ENCODE measurements around the gene LPP.
"Not testable (repeated sequence)": the region's sequence is repeated elsewhere in the genome, so short reads cannot be mapped to it uniquely, and the experiment has no call there.

The LPP gene

DNA sequence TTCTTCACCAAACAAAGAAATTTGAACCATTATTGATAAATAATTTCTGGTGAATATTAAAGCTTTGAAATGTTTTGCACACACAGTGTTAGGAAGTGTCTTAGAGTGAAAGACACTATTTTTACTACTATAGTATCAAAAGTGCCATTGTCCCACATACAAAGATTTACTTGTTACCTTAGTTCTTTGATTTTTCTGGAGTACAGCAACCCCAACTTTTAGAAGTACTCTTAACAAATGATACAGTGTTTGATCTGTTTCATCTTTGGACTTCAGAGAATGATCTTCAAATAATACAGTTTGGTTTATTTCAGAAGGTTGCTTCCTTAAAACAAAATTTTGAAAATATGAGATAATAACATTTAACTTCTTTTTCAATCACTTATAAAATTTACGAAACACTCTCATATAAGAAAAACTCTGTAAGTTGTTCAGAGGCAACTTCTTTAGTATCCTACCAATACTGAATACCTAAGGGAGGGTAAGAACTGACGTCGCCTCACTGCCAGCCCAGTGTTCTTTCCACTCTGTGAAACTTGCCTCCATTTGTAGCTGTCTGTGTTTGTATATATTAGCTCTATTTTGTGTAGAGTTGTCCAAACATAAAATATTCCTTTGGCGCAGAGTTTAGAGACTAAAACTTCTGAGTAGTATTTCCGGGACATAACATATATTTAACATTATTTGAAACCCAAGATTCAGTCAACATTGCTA, 464.2 kb downstream of the LPP start:
- no peak for DNase-seq

DNA sequence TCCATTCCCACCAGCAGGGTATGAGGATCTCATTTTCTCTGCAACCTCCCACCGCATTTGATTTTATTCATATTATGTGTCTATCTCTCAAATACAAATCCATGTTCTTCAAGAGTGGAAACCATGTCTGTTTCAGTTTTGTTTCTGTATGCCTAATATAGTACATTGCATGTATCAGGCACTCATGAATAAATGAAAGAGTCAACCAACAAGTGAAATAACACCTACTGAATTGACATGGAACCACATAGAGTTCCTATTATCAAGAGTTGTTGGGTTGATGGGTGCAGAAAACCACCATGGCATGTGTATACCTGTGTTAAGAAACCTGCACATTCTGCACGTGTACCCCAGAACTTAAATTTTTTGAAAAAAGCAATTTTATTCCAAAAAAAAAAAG, 466.8 kb downstream of the LPP start:
- DNase-seq: no peak

DNA sequence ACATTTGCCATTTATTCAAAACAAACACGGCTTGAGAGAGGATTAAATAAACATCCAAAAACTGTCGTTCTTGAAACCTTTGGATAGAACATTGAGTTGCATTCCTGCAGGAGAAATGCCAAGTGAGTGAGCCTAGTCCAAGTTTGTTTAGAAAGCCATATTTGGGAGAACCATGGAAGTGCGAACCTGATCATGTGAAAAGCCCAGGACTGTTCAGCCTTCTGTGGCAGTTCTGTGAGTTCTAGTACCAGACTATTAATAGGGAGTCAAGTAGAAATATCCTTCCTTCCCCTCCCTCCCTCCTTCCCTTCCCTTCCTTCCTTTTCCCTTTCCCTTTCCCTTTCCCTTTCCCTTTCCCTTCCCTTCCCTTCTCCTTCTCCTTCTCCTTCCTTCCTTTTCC, 470.4 kb downstream of the LPP start:
- DNase-seq: no peak

DNA sequence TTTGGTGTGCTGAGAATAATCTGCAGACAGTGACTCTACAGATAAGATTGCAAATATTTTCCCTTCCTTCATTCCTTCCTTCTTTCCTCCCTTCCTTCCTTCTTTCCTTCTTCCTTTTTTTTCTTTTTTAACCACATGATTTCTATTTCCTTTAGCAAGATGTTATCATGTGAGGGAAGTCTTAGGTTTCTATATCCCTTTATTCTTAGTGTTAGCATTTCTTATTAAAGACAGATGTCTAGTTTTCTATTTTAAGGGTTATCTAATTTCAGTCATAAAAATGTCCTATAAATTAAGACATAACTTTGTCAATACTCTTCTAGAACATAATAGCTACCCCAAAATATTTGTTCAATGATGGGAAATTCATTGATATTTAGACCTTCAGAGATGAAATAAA, 470.9 kb downstream of the LPP start:
- DNase-seq: no peak

DNA sequence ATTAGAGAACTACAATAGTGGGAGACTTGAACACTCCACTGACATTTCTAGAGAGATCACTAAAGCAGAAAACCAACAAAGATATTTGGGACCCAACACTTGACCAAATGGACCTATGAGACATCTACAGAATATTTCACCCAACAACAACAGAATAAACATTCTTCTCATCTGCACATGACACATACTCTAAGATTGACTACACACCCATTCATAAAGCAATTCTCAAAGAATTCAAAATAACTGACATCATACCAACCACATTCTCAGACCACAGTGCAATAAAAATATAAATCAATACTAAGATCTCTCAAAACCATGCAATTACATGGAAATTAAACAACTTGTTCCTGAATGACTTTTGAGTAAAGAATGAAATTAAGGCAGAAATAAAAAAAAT, 473.7 kb downstream of the LPP start:
- no peak for DNase-seq

DNA sequence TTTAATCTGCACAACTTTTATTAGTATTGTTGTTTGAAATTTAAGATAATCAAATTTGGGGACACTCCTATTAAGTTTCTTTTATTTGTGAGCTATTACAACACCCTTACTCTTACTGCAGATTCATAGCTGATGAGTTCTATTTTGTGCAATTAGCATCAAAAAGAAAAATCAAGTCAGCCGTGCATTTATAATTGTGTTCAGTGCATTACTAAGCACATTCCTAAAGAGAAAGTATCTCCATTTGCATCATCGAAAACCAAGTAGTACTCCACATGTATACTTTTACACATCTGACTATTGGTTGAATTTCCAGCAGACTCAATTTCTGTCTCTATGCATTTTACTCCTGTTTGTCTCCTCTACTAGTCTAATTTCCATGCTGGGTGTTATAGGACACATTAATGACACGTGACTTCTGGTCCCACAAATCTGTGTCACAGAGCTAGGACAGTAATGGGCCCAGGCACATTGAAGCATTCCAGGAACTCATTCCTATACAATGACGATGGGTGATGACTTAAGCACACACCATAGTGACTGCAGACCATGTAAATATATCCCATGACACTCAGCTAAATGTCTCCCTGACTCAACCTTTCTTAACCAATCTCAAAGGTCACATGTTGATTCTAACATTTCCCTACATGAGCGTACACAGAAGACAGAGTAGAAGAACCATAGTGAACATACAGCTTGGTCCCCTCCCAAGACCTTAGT, 477.5 kb downstream of the LPP start:
- DNase-seq: no peak

DNA sequence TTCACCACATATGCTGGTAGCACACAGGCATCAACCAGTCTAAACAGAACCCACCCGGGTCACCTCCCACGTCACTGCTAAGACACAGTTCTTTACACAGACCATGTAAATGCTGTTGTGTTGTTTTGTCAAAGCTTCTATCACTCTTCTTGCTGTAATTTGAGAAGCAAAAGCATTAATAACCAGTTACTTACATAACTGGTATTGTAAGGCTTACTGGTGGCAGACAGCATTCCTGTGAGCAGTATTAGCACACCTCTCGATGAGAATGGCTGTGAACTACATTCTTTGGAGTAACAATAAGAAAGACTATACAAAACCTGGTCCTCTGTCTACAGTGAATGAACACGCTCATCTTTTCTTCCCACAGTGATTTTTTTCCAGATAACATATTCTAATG, 479.2 kb downstream of the LPP start:
- no peak for DNase-seq

DNA sequence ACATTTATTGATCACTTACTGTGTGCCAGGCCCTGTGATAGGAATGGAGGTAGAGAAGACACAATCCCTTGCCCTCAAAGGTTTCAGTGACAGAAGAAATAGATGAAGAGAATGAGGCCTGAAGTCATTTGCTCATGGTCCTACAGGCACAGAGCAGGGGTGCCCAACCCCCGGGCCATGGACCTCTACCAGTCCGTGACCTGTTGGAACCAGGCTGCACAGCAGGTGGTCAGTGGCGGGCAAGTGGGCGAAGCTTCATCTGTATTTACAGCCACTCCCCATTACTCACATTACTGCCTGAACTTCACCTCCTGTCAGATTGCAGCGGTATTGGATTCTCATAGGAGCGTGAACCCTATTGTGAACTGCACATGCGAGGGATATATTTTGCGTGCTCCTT, 480.3 kb downstream of the LPP start:
- no peak for DNase-seq

DNA sequence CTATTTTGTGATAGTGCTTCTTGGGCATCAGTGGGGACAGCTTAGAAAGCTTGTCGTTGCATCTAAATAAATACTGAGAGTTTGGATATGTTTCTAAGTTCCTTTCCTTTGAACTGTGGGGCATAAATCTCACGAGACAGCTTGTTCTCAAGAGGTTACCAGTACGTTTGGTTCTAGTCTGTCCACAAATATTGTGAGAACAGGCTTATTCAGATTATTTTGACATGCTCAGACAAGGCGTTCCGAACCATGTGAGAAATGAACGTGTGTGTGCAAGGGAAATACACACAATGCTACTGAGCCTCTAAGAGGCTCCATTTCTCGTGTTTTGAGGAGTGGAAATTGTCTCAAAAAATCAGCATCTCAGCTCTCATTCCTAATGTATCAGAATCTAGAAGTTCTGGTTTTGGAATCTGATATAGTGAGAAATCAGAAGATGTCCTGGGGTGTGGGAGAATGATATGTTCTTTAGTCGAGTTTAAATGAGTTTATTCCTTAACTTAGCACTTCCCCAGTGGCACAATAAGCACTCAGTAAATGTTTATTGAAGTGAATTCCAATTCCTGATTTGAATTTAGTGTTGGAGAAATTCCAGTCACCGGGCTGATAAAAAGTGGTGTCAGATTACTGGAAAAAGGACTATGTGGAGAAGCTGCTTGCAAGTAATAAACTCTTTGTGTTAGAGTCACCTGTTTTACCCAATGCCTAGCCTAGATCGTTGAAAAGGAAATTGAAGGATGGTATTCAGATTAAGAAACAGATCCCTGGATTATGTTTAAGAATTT, 481.5 kb downstream of the LPP start:
- no peak for DNase-seq

DNA sequence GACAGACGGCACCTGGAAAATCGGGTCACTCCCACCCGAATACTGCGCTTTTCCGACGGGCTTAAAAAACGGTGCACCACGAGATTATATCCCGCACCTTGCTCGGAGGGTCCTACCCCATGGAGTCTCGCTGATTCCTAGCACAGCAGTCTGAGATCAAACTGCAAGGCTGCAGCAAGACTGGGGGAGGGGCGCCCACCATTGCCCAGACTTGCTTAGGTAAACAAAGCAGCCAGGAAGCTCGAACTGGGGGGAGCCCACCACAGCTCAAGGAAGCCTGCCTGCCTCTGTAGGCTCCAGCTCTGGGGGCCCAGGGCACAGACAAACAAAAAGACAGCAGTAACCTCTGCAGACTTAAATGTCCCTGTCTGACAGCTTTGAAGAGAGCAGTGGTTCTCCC, 482.3 kb downstream of the LPP start:
- not testable (repeated sequence) for DNase-seq

DNA sequence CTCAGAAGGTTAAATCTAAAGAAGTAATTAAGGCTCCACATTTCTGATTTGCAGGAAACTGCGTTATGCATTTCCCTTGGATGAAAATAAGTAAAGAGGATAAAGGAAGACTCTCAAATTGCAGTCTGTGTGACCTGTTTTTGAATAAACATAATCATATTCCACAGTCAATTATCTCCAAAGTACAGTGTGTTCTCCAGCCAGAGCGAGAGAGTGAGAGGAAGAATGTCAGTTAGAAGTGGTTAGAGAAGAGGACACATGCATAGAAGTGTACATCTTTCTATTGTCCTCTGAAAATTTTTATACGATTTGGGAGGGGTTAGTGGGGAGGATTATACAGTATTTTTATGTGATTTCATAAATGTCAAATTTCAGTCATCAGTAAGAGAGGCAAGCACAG, 487.1 kb downstream of the LPP start:
- DNase-seq: no peak

DNA sequence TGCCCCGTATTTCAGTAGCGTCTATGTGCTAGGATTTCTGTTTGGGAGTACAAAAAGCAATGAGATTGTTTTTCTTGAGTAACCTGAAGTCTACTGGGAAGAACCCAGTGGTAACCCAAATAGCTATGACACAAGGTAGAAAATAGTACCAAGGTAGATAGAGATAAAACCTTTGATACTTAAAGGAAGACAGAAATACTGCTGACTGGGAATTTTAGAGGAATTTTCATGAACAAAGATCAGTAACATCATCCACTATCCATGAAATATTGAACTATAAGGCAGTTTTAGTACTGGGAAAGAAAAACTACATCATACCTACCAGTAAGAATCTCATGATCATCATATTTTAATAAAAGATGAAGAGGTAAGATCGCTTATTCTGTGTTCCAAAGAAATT, 489.8 kb downstream of the LPP start:
- DNase-seq: no peak

DNA sequence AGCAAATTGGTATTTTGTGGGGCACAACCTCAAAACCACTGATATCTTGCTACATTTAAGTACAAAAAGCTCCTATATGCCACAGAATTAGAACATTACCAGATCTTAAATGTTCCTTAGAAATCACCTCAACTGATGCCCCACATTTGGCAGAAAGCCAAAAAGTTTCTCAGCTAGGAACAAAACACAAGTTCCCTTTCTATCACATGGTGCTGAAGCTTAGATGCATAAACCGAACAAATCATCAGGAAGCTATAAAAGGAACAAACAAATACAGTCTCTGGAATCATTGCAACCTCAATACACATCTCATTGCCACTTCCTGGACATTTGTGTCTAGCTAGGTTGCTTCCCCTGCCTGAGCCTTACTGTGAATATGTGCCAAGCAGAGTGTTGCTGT, 492.6 kb downstream of the LPP start:
- no peak for DNase-seq

DNA sequence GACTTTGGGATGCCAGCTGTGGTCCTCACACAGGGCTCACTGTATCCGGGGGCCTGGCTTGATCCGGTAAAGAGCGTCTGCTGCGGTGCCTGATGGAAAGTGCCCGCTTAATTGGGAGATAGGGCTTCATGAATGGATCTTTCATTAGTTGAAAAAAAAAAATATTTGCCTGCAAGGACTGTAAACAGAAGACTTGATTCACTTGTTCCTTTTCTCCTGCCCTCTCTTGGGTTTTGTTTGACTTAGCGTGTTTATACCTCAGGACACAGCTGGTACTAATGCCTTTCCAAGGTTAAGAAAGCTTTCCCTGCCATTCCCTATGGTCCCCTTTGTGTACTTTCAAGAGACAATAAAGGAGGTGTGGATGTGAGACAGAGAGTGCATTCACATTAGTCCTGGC, 493.3 kb downstream of the LPP start:
- no peak for DNase-seq

DNA sequence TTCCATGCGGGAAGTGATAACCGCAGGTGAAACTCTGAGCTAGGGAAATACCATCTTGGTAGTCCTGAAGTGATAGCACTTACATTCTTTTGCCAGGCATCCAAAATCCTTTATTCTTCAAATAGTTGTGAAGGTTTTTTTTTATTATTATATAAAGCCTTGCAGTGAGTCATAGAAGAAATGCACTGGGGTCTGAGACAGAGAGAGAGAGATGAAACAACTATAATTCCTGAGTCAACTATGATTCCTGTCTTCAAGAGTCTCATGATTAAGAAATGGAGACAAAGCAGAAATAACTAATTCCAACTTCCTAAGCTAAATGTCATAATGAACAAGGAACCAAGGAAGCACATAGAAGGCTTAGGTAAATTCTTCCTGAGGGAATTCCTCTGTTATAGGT, 495.6 kb downstream of the LPP start:
- no peak for DNase-seq

DNA sequence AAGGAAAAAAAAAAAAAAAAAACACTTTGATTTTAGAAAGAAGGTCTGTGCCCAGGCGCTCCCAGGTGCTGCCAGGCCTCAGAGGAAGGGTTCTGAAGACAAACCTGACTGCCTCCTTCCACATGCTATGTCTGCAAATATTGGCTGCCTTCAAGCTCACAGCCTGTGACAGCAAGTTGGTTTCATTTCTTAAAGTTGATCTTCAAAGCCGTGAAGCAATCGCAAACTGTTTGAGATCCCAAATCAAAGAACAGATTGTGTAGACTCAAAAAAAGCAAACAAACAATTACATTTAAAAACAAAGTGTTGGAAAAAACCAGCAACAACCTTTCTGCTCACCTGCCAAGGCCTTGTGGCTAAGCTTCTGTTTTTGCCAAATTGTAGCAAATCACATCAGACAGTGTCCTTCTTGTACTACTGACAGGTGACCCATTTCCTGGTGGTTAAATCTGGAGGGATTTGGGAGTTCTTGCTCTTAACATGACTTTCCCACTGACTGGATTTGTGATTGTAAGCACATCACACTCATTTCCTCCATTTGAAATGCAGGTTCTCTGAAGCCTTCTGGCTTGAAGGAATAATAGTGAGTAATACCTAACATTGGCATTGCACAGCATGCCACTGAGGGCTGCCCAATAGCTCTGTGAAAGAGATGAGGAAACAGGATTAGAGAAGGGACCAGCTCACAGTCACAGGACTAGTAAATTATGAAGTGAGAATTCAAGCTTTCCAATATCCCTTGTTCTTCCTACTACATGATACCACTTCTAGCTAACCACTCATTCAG, 502.4 kb downstream of the LPP start:
- no peak for DNase-seq

DNA sequence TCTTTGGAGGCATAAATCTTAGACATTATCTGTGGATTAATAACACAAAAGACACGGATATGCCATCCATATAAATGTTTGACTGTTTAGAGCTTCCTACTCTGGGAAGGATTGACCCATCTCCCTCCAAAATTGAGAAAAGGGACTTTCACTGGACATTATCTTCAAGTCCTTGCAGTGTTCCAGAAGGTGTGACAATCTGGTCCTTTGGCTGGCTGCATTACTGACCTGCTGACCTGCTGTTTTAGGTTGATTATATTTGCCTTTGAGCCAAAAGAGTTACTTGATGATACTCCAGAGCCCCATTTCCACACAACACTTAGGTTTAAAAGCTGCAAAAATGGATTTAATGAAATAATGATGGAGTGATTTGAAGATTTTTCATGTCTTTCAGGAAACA, 504.6 kb downstream of the LPP start:
- DNase-seq: no peak

DNA sequence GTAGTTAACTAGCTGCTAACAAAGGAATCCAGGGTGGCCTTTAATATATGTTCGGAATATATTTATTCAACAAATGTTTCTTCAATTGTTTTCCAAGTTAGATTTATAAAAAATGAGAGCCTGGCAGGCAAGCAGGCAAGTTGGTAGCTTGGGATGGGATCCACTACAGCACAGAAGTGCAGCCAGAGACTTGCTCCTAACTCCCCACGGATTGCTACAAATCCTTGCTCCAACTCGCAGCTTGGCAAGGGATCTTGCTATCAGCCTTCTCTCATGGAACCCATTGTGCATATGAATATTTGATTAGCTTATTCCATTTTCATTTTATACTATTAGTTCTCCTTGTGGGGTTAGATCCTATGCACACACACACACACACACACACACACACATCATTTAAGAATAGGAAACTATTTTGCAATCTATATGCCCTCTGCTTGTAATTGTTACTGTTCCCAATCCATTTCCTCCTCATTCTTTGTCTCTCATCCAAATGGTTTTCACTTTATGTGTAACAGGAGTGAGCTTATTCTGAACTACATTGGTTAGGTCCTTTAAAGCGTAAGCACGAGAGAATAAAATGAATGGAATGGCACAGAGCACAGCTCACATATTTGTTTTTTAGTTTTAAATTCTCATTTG, 505.6 kb downstream of the LPP start:
- DNase-seq: no peak

DNA sequence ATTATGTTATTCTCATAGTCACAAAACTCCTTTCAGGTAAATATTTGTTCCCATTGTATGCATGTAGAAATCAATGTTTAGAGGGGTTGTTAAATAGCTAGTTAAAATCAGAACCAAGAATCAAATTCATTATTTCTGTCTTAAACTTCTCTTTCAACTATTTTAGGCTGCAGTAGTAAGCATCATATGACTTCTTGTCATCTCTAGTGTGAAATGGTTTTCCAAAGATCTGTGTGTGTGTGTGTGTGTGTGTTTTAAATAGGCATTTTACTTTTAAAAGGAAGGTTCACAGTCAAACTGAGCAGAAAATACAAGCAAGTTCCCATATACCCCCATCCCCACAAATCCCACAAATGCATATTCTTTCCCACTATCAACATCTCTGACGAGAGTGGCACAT, 506.5 kb downstream of the LPP start:
- DNase-seq: no peak

DNA sequence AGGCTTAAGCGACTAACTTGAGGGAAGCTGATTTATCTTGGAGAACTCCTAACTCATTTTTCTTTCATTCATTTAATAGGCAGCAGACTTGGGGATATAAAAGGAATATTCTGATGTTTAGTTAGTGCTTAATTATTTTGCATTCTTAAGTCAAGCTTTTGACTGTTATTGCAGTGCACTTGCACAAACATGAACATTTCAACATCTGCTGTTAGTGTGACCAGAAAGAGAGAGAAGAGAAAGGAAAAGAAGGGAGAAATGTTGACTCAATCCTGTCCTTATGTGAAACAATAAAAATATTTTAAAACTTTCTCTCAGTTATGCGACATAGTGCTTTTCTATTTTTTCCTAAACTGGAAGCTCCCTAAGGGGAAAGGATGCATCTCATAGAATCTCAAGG, 507.8 kb downstream of the LPP start:
- DNase-seq: no peak

DNA sequence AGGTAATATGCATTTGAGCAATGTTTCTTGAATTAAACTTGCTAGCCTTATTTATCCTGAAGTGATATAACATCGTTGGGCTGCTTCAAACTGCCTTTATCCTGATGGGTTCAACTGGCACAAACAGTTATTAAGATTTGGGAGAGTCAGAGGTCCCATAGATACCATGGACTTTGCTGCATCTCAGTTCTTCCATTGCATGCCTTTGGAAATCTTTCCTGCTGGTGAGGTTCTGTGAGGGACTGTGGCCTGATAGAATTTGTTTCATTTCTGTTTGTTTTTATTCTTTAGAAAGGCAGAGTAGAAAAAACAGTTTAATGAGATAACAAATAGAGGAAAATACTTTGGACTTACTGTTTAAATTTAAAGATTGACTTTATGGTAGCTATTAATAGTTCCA, 508.3 kb downstream of the LPP start:
- DNase-seq: no peak

DNA sequence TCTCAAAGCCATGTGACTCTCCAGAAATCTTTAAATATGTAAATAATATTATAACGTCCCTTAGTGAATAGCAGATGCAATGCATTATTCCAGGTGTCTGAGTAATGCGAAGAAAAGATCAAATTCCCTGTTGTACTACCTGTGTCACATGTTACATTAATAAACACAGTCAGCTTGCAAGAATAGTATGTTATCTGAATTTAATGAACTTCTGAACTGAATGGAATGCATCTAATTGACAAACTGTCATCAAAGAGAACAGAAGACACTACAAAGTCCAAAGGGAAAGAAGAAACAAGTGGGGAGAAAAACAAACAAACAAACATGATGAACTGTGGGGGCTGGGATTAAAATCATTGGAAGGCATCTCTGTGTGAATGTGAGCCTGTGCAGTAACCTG, 508.8 kb downstream of the LPP start:
- no peak for DNase-seq

DNA sequence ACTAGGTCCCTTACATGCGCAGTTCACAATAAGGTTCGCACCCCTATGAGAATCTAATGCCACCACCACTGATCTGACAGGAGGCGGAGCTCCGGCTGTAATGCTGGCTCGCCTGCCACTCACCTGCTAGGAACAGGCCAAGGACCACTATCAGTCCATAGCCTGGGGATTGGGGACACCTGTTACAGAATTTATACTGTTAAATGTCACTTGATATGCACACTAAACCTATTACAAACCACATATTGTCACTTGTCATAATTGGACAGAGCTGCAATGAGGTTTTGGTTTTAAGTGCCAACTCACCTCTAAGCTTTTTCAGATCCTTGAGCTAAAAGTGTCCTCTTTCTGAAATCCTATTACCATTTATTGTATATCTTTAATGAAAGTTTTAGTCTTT, 509.9 kb downstream of the LPP start:
- DNase-seq: no peak

All from left hindlimb (tissue), 1 donor.